GM12864 (cell line): ENCODE results near the gene SLC35E3.

Experiments
- DNase-seq: peaks from one replicate; pipeline ENCODE4 v3.0.0-alpha.2; 2011; ENCODE audit warnings: low read depth
- H3K4me3 ChIP-seq: 2 replicates; pipeline ENCODE4 v1.5.1; 2011; ENCODE audit warnings: mild to moderate bottlenecking, low read depth, low read length, control low read depth
- TF ChIP-seq, protein P1 (sequence below): IDR thresholded peaks from 2 replicates; pipeline ENCODE4 v1.5.1; 2011; ENCODE audit warnings: low read depth, mild to moderate bottlenecking, moderate library complexity, low read length, control low read depth, inconsistent platforms; ENCODE audit errors: missing control alignments

SLC35E3 gene

GRCh38 chr12:68760806-68761441 lies 14.9 kb downstream of the SLC35E3 start:
- no peak overlapping the region for H3K4me3 ChIP-seq
- TF ChIP-seq, protein P1, sequence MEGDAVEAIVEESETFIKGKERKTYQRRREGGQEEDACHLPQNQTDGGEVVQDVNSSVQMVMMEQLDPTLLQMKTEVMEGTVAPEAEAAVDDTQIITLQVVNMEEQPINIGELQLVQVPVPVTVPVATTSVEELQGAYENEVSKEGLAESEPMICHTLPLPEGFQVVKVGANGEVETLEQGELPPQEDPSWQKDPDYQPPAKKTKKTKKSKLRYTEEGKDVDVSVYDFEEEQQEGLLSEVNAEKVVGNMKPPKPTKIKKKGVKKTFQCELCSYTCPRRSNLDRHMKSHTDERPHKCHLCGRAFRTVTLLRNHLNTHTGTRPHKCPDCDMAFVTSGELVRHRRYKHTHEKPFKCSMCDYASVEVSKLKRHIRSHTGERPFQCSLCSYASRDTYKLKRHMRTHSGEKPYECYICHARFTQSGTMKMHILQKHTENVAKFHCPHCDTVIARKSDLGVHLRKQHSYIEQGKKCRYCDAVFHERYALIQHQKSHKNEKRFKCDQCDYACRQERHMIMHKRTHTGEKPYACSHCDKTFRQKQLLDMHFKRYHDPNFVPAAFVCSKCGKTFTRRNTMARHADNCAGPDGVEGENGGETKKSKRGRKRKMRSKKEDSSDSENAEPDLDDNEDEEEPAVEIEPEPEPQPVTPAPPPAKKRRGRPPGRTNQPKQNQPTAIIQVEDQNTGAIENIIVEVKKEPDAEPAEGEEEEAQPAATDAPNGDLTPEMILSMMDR = no peak
- no peak for DNase-seq

DNA sequence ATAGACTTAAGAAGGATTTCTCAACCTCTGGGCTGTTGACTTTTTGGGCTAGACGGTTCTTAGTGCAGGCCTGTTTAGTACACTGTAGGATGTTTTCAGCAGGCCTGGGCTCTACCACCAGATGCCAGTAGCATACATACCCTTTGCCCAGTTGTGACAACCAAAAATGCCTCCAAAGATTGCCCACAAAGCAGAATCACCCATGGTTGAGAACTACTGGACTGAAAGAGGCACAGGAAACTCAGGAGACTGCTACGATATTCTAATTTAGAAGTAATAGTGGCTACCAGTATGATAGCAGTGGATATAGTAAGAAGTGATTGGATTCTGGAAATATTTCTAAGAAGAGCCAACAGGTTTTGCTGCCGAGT lies 15.5 kb downstream of the SLC35E3 start:
- no peak for DNase-seq

GRCh38 chr12:68761901-68762630 lies 16.1 kb downstream of the SLC35E3 start:
- no peak overlapping the region for H3K4me3 ChIP-seq
- DNase-seq = no peak
- TF ChIP-seq, protein P1 = no peak

More for the DNA sequence above, 15.5 kb downstream of the SLC35E3 start:
- TF ChIP-seq, protein P1 = no peak
- H3K4me3 ChIP-seq = no peak overlapping the region

DNA sequence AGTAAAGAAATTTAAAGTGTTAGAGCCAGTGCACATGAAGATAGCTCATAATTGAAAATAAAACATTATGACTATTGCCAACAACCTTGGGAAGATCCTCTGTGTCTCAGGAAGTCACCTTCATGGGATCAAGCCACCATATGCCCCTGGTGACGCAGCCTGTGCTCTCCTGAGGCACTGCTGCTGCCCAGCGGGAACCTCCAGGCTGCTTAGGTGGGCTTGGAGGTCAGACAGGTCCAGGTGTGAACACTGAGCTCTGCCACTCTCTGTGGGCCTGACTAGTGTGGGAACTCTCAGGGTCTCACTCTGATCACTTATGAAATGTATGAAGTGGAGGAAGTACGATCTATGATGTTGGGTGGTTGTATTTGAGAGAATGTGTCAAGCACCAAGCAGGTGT lies 16.7 kb downstream of the SLC35E3 start:
- no peak overlapping the region for H3K4me3 ChIP-seq
- TF ChIP-seq, protein P1 = no peak
- DNase-seq = no peak

DNA sequence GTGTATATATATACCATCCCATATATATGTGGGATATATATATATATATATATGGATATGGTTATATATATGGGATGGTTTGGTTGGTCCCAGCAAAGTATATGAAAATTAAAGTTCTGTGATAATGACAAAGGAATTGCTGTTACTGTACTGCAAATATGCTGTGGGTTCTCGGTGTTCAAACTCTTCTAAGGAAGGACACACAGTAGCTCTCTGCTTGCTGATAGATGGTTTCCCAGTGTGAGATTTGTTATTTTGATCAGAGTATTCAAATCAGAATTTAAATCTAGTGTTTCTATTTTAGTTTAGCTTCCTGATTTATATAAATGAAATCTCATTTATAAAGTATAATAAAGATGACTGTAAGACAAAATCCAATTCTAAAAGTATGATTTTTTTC lies 19.7 kb downstream of the SLC35E3 start:
- TF ChIP-seq, protein P1 = no peak
- no peak for DNase-seq
- H3K4me3 ChIP-seq = no peak overlapping the region

GRCh38 chr12:68766646-68767045 lies 20.7 kb downstream of the SLC35E3 start:
- DNase-seq = no peak
- TF ChIP-seq, protein P1 = no peak
- no peak overlapping the region for H3K4me3 ChIP-seq
